GM10847 (cell line): ENCODE measurements around the gene NMRAL1.

Experiments used
- POLR2A ChIP-seq: IDR thresholded peaks from 2 replicates; pipeline ENCODE4 v1.6.1; 2011; ENCODE audit not compliant: insufficient read length; ENCODE audit errors: extremely low read depth

NMRAL1 gene

GRCh38 chr16:4474192-4474961 lies at the start of gene NMRAL1:
TSS of gene NMRAL1 (minus strand) at chr16:4474625. CDS start at chr16:4474132, 493 bp downstream.
- peak; percentile 78 for TF ChIP-seq POLR2A

- no peak for TF ChIP-seq POLR2A
Observed at GRCh38 chr16:4523686-4524085, 49.3 kb upstream of the NMRAL1 start.

GRCh38 chr16:4522051-4522581 lies 47.7 kb upstream of the NMRAL1 start:
- TF ChIP-seq POLR2A = no peak

- TF ChIP-seq POLR2A = no peak
Observed at GRCh38 chr16:4520913-4521312, 46.5 kb upstream of the NMRAL1 start.

- TF ChIP-seq POLR2A = no peak
Observed at GRCh38 chr16:4519274-4520058, 45.0 kb upstream of the NMRAL1 start.

- TF ChIP-seq POLR2A = no peak
Observed at GRCh38 chr16:4517812-4518680, 43.6 kb upstream of the NMRAL1 start.

GRCh38 chr16:4515611-4516233 lies 41.3 kb upstream of the NMRAL1 start:
- no peak for TF ChIP-seq POLR2A

- no peak for TF ChIP-seq POLR2A
Observed at GRCh38 chr16:4514606-4515005, 40.2 kb upstream of the NMRAL1 start.

- no peak for TF ChIP-seq POLR2A
Observed at GRCh38 chr16:4513881-4514280, 39.5 kb upstream of the NMRAL1 start.

GRCh38 chr16:4513086-4513860 lies 38.8 kb upstream of the NMRAL1 start:
- no peak for TF ChIP-seq POLR2A

GRCh38 chr16:4512473-4512872 lies 38.0 kb upstream of the NMRAL1 start:
- no peak for TF ChIP-seq POLR2A

GRCh38 chr16:4511441-4512082 lies 37.1 kb upstream of the NMRAL1 start:
- TF ChIP-seq POLR2A = no peak

- no peak for TF ChIP-seq POLR2A
Observed at GRCh38 chr16:4510747-4511426, 36.5 kb upstream of the NMRAL1 start.

- TF ChIP-seq POLR2A = no peak
Observed at GRCh38 chr16:4510131-4510530, 35.7 kb upstream of the NMRAL1 start.
